GM19099 (cell line): ENCODE data around the gene CCDC181.

Experiments used
- POLR2A ChIP-seq: IDR thresholded peaks from 3 replicates; pipeline ENCODE4 v1.6.1; 2011; ENCODE audit warnings: low read depth; ENCODE audit not compliant: insufficient read length; ENCODE audit errors: extremely low read depth

CCDC181 gene

DNA sequence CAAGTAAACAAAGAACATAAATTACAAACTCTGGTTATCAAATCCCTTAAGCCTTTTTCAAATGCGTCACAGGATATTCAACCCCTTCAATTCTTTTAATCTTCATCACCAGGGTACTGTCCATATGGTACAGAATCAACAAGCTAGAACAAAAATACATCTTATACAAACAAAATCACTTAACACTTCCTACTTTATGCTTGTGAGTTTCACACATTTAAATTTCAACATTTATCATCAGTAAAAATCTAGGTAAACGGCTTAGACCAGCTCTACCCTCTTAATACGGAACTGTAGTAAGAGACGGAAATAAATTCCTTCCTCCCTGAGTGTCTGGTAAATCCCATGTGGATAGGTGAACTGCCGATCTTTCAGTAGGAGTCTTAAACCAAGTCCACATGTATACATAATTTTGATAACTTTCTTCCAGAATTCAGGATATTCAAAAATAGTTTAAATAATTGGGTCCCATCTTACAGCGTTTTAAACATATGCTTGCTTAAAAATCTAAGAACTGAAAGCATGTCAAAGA is 1.0 kb downstream of the CCDC181 start:
- TF ChIP-seq POLR2A, result no peak

DNA sequence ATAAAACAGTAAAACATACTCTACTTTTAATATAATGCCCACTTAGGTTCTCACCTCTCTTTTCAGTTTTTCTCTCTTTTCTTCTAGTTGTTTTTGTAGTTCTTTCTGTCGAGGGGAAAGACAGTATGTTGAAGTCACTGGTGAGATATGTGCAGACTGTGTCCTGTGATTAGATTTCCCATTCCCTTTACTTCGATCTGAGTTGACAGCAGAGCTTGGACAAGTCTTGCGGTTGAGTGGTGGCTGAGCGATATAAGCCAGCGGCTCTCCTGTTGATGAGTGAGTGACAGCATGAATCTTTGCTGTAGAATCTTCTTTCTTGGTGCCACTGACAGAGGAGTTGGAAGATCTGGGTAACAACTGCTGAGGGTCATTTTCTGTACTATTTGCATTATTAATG is 6.0 kb downstream of the CCDC181 start:
- TF ChIP-seq POLR2A, result no peak

GRCh38 chr1:169414952-169415351 is 12.3 kb downstream of the CCDC181 start:
- no peak for TF ChIP-seq POLR2A

DNA sequence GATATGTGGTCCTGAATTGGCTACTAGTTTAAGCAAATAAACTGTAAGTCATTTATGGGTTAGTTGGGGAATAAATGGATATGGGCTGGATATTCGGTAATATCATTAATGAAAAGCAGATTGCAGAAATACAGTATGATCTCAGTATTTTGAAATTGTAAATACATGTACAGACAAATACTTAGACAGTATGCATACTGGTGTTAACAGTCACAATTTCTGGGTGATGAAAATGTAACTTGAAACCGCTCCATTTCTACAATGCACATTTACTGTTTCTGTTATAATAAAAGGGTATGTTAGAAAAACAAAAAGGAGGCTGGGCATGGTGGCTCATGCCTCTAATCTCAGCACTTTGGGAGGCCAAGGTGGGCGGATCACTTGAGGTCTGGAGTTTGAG is 31.3 kb downstream of the CCDC181 start:
- no peak for TF ChIP-seq POLR2A

GRCh38 chr1:169392406-169392805 is 34.9 kb downstream of the CCDC181 start:
- TF ChIP-seq POLR2A, result no peak

DNA sequence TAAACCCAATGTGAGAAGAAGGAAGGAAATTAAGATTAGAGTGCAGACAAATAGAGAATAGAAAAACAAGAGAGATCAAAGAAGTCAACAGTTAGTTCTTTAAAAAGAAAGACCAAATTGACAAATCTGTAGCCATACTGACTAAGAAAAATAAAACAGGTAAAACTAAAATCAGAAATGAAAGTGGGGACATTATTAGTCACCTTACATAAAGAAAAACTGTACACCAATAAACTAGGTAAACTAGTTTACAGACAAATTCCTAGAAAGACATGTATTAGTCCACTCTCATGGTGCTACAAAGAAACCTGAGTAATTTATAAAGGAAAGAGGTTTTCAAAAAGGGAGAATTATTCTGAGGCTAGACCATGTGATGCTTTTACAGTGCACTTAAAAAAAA is 37.0 kb downstream of the CCDC181 start:
- TF ChIP-seq POLR2A, result no peak

- no peak for TF ChIP-seq POLR2A
These were observed 39.9 kb downstream of the CCDC181 start for GRCh38 chr1:169387399-169387798.

- no peak for TF ChIP-seq POLR2A
These were observed 43.8 kb downstream of the CCDC181 start for GRCh38 chr1:169383449-169383848.

GRCh38 chr1:169381162-169381561 is 46.1 kb downstream of the CCDC181 start:
- no peak for TF ChIP-seq POLR2A

- TF ChIP-seq POLR2A, result no peak
These were observed 55.9 kb downstream of the CCDC181 start for GRCh38 chr1:169371404-169371803.

DNA sequence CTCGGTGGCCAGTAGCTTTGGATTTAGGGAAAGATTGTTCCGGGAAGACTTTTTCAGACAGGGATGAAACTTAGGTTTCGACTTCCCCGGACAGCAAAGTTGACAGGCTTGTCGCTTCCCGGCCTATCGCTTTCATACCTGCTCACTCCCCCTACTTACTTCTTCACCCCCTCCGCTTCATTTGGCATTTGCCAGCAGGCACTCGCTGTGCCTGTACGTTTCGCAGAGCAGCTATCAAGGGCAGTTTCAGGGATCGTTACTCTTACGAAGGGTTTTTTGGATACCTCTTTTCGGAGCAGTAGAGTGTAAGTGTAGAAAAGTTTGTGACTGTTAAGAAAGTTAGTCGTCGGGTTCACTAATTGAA is 58.9 kb downstream of the CCDC181 start:
- no peak for TF ChIP-seq POLR2A

GRCh38 chr1:169367686-169368405 is 59.4 kb downstream of the CCDC181 start, which contains the start of the genes BLZF1 and NME7:
Gene BLZF1, plus strand, starts transcription at chr1:169368195. Its CDS starts 1,328 bp downstream, at chr1:169369523.
Gene NME7, minus strand, starts transcription at chr1:169367797. Its CDS starts 87 bp downstream, at chr1:169367710.
- TF ChIP-seq POLR2A, result peak; percentile 56

- TF ChIP-seq POLR2A, result no peak
These were observed 60.1 kb downstream of the CCDC181 start for GRCh38 chr1:169367096-169367685.

DNA sequence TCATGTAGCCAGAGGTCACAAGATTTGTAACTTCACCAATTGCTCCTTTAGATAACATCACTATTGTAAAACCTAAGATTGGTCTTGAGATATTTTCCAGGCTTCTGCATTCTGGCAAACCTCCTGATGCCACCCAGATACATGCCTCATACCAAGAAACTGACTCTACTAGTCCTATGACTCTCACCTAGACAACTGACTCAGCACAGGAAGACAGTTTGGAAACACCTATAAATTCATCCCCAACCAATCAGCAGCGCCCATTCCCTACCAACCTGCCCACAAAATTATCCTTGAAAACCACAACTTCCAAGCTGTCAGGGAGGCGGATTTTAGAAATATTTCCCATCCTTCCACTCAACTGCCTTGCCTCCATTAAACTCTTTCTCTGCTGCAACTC is 62.3 kb downstream of the CCDC181 start:
- no peak for TF ChIP-seq POLR2A

DNA sequence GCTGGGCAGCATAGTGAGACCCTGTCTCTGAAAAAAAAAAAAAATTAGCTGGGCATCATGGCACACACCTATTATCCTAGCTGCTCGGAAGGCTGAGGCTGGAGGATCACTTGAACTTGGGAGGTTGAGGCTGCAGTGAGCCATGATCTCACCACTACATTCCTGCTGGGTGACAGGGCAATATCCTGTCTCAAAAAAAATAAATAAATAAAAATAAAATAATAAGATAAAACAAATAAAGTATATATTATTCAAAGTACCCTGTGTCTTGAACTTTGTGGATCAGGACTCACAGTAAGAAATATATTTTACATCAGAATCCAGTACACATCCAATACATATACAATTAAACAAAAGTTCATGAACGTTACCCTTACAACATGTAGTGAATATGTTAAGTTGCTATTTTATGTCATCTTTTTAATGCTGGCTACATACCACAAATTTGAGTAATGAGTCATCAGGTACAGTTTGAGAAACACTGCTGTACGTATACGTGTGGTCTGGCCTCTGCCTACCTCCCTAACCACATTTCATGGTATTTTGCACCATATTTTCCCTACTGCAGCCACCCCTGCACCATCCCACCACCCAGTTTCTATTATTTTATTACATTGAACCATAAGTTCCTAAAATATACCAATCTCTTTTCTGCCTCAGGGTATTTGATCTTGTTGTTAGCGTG is 64.1 kb downstream of the CCDC181 start:
- TF ChIP-seq POLR2A, result no peak

DNA sequence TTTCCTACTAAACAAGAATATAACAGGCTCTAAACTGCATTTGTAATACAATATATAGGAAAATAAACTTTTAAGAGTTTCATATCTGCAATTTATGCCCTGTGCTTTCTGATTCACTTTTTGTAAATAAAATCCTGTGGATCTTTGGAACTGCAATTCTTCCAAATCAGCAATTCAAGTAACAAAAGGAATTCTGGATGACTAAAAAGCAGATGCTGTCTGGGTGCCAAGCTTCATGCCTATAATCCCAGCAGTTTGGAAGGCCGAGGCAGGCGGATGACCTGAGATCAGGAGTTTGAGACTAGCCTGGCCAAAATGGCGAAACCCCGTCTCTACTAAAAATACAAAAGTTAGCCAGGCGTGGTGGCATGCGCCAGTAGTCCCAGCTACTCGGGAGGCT is 66.0 kb downstream of the CCDC181 start:
- no peak for TF ChIP-seq POLR2A
